GM12864 (cell line): ENCODE data around the gene TPM4.
A peak's percentile ranks its signal among the peaks of the same experiment; 100 is the strongest.

Experiments
- DNase-seq: peaks from one replicate; pipeline ENCODE4 v3.0.0-alpha.2; 2011; ENCODE audit warnings: low read depth
- H3K4me3 ChIP-seq: 2 replicates; pipeline ENCODE4 v1.5.1; 2011; ENCODE audit warnings: mild to moderate bottlenecking, low read depth, low read length, control low read depth
- CTCF ChIP-seq: IDR thresholded peaks from 2 replicates; pipeline ENCODE4 v1.5.1; 2011; ENCODE audit warnings: low read depth, mild to moderate bottlenecking, moderate library complexity, low read length, control low read depth, inconsistent platforms; ENCODE audit errors: missing control alignments

The TPM4 gene

GRCh38 chr19:16041299-16041990, 34.9 kb upstream of the TPM4 start:
- TF ChIP-seq CTCF = peak; percentile 94
- DNase-seq = no peak
- H3K4me3 ChIP-seq = no peak overlapping the region

GRCh38 chr19:16041991-16042386, 34.3 kb upstream of the TPM4 start:
- no peak for DNase-seq
- no peak overlapping the region for H3K4me3 ChIP-seq
- no peak for TF ChIP-seq CTCF

GRCh38 chr19:16042533-16043085, 33.7 kb upstream of the TPM4 start:
- DNase-seq = no peak
- no peak for TF ChIP-seq CTCF
- H3K4me3 ChIP-seq = no peak overlapping the region

- no peak for TF ChIP-seq CTCF
- no peak overlapping the region for H3K4me3 ChIP-seq
- DNase-seq = no peak
Measured at GRCh38 chr19:16043156-16043757, 33.0 kb upstream of the TPM4 start.

GRCh38 chr19:16044746-16045145, 31.5 kb upstream of the TPM4 start:
- no peak for DNase-seq
- no peak overlapping the region for H3K4me3 ChIP-seq
- TF ChIP-seq CTCF = no peak

- no peak for DNase-seq
- no peak overlapping the region for H3K4me3 ChIP-seq
- TF ChIP-seq CTCF = no peak
Measured at GRCh38 chr19:16045171-16045570, 31.1 kb upstream of the TPM4 start.

- no peak overlapping the region for H3K4me3 ChIP-seq
- no peak for DNase-seq
- TF ChIP-seq CTCF = no peak
Measured at GRCh38 chr19:16045893-16046292, 30.4 kb upstream of the TPM4 start.
